ENCODE results near the gene CTIF.
A peak's percentile ranks its signal among the peaks of the same experiment; 100 is the strongest.

Gene CTIF

DNA sequence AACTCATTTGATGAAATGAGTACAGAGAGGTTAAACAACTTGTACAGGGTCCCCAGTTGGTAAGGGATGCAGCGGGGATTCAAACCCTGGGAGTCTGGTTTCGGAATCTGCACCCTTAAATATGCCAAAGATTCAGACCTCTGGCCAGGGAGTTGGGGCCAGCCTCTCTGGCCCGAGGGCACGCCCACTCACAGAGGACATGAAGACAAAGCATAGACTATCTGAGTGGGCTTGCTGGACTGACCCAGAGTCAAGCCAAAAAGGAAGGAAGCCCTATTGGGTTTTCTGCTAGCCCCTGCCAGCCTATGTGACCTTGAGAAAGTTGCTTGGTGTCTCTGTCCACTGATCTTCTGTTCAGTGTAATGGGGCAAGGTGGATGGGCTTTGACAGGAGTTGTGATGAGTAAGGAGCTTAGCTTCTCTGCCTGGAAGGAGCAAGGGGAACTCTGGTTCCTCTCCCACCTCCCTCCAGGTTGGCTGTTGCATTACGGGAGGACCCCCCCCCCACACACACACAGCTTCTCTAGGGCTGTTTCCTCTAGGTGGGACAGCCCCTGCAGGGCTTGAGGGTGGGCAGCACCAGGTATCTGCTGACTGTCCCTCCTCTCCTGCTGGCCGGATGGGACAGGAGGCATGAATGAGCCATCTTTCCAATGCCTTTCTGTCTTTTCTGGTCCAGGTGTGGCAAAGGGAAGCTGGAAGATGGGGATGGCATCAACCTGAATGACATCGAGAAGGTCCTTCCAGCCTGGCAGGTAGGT is 131.3 kb downstream of the CTIF start:
- no peak for DNase-seq

GRCh38 chr18:48670751-48671560 is 132.1 kb downstream of the CTIF start:
- no peak for DNase-seq

GRCh38 chr18:48671561-48671945 is 132.7 kb downstream of the CTIF start:
- DNase-seq, result no peak

GRCh38 chr18:48672671-48673340 is 134.0 kb downstream of the CTIF start:
- DNase-seq, result no peak

DNA sequence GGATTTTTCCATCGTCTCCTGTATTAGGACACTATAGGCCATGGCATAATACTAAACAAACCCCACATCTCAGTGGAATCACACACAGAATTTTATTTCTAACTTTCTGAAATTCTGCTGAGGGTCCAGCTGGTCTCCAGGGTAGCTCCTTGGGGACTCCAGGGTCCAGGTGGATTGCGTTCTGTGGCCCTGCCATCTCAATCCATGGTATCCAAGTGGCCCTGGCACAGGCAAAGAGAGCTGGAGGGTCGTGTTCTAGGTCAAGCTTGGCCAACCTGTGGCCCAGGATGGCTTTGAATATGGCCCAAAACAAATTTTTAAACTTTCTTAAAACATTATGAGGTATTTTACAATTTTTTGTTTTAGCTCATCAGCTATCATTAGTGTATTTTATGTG is 134.6 kb downstream of the CTIF start:
- no peak for DNase-seq

DNA sequence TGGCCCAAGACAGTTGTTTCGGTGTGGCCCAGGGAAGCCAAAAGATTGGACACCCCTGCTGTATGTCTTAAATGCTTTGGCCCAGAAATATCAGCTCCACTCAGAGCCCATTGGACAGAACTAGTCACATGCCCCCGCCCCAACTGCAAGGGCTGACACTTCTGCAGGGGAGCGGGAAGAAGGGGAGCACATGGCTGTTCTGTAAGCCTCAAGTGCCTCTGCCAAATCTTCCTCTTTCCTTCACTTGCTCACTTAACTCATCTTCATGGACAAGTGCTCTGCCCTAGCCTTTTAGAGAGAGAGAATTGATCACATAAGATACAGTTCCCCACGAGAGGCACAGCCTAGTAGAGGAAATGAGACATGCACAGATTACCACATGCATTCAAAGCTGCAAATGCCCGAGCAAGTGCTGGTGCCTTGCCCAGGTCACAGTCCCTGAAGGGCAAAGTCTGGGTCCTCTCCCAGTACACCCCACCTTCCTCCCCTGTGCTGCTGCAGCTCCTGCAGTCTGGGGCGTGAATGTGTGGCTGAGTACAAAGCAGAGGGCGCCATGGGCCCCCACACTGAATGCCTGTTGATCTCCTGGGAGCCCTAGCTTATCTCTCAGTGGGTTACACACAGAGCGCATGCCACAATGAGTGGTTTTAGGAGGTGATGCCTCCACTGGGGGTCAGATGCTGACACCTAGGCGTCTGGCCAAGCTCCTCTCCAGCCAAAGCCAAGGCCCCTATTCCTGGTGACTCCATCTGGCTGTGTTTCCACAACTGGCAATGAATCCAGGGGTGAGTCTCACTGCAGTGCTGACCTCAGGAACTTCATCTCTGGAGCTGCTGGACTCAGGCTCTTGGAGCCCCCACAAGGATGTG is 135.3 kb downstream of the CTIF start:
- DNase-seq, result no peak

DNA sequence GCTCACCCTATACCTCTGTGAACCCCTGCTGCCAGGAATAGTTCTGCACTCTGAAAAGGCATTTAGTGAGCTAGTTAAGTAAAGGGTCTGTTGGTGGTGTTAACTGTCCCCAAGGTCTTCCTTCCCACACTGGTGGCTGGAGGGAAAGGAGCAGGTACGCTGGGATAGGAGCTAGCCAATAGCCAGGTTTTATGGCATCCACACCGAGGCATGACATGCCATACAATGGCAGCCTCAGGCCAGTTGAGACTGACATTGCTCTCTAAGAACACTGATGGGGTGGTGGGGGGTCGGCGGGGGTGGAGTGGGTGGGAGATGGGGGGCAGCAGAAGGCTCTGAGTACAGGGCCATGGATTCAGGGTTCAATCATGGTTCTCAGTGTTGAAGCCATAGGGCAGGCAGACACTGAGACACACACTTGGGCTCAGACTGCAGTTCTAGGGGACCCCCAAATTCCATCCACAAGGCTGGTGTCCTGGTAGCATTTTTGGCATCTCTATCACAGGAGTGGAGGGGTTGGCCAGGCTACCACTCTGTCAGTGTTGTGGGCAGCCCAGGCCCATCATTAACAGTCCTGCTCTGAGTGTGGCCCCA is 136.0 kb downstream of the CTIF start:
- DNase-seq, result no peak

DNA sequence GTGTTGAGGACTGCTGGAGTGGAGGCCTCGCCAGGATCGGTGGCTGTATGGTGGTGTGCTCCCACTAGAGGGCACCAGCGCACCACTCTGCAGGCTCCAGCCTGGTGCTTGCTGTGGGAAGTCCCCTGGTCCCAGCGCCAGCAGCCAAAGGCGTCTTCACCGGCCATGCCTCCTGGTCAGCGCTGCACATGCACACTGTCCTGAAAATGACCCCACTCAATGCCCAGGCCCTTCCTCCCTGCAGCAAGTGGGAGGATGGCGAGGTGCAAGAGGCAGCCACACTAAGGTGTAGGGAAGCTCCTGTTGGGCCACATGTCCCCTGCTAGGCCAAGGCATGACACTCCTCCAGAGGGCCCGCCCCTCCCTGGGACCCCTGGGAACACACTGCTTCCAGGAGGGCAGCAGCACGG is 136.5 kb downstream of the CTIF start:
- DNase-seq, result peak; percentile 72 to 85

DNA sequence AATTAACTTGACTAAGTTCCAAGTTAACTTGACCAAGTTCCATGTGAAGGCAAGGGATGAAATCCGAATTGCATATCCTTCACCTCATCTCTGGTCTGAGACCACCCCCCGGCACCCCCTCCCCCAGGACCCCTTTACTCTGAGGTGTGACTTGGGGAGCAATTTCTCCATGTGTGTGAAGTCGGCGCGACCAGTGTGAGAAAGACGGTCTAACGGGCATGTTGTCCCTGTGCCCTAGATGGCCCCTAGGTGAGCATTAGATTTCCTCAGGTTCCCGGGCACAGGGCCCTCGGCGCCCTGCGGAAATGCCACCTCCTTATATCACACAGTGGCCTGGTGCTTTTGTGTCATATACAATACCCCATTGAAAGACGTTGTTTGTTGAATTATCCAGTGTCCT is 137.1 kb downstream of the CTIF start:
- no peak for DNase-seq

GRCh38 chr18:48676346-48676745 is 137.5 kb downstream of the CTIF start:
- no peak for DNase-seq

DNA sequence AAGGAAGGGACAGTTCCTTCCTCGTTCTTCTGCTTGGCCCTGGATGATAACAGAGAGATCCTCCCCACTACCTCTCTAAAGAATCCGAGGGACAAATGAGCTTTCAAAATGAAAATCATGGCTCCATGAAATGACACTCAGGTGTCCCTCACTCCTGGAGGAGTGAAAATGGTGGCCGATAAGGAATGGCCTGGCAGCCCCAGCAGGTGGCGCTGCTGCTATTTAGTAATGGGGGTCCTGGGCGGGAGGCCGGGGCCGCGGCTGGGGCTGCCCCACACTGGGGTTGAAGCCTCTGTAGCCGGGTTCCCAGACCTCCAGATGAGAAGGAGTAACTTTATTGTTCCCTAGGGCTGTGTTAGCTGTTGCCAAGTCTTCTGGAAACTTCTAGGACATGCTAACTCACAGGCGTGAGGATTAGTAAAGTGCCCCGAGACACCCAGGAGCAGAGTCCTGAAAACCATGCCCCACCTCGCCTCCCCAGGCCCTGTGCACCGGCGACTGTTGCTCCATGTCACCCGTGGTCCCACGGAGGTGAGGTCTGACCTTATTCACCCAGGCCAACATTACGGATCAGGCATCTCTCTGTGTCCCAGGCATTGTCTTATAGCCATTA is 138.0 kb downstream of the CTIF start:
- peak; percentile 59 to 62 for DNase-seq

GRCh38 chr18:48678237-48679115 is 139.6 kb downstream of the CTIF start:
- no peak for DNase-seq

DNA sequence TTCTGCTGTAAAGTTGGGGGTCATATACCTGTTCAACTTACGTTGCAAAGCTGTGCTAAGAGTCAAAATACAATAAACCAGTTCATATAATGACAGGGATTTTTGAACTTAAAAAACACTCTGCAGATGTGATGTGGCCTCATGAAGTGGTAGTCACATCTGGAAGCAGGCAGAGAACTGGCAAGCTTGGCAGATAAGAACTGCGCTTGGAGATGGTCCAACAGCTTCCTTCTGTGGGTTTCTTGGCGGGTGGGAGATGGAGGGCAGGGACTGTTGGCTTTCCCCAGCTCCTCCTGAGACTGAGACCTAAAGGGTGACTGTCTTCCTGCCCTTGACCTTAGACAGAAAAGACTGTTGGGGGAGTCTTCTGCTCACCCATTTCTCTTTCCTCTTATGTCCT is 140.4 kb downstream of the CTIF start:
- DNase-seq, result no peak

DNA sequence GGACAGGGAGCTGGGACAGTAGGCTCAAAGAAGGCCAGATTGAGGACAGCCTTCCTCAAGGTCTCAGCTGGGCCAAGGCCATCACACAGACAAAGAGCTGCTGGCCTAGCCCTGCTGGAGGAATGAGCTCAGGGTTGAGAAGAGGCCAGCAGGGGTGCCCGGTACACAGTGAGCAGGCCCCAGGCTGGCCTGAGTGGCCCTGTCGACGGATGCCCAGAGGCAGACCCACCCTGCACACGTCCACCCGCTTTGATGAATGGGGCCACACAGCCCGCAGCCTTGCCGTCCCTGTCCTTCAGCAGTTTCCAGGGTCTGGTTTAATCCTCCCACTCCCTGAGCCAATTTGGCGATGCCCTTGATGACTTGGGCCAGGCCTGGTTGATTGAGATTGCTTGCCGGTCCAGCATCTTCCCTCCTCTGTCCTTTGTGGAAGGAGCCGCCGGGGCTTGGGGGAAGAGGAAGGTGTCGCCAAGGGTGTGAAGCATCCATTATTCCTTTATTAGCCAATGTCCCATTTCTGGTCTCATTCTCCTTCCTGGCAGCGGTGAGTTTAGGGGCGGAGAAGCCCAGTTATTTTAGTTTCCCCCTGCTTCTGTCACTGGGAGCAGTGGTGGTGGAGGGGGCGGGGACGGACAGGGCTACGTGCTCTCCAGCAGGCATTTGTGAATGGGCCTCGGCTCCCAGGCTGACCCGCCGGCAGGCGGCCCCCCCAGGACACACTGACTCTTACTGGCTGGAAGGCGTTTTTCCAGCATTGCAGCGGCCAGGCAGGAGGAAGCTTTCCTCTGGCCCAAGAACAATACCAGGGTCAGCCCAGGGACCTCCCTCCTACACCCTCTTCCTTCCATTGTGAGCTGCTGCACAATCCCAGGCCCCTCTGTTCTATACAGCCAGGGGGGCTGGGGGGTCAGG is 141.8 kb downstream of the CTIF start:
- DNase-seq, result no peak

GRCh38 chr18:48682768-48683167 is 143.9 kb downstream of the CTIF start:
- no peak for DNase-seq

DNA sequence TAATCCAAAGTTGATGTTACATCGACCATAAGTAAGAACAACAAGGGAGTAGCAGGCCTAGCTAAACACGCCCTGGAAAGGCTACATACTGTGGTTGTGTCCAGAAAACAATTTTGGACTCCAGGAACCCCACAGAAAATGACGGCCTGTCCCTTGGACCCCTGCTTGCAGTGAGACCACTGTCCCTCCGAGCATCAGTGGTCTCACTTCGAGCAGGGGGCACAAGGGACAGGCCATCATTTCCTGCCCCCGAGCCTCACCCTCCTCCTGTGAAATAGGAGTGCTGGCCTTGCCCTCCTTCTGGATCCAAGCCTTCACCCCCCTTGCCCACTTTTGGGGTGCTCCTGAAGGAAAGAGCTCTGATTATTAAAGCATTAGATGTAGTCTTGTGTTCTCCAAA is 144.4 kb downstream of the CTIF start:
- no peak for DNase-seq

DNA sequence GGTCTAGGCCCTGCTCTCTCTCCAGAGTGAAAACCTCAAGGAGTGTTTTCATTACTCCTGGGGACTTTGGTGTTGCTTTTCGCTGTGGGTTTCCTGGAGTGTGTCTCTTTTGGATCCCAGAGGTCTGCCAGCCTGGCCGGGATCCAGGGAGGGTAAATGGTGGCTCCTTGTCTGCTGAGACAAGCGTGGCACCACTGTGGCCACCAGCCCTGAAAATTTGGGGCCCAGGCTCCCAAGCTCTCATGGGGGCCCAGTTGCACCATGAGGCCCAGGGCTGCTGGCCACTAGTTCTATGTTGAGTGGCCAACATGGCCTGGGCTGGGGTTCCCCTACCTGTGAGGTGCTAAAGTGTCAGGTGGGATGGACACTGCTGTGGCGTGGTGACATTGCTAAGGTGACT is 144.8 kb downstream of the CTIF start:
- DNase-seq, result no peak

DNA sequence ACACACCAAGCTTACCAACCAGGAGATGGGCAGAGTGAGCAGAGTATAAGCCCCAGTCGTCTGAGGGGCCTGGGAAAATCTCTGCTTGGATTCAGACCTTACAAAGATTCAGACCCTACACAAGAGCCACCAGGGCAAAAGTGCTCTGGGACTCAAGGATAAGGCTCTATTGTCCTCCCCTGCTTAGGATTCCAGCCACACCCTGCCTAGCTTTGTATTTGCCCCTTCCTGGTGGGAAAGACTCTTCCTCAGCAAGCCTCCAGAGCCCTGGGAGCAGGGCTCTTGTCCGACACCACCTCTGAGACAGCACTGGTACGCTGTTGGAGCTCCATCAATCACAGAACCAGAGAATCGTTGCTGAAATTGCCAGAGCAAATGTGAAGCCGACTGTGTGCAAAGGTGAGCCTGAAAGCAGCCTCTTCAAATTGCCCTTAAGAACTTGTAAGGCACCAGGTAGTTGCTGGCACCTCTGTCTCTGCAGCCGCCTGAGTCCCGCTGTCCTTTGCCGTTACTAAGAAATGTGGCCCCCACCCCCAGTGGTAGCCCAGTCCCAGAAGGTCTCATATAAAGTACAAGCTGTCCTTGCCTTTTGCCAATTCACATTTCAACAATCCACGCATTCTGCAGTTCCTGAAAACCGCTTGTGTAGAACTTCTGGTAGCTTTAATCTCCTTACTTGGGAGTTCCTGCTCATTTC is 148.7 kb downstream of the CTIF start:
- no peak for DNase-seq

DNA sequence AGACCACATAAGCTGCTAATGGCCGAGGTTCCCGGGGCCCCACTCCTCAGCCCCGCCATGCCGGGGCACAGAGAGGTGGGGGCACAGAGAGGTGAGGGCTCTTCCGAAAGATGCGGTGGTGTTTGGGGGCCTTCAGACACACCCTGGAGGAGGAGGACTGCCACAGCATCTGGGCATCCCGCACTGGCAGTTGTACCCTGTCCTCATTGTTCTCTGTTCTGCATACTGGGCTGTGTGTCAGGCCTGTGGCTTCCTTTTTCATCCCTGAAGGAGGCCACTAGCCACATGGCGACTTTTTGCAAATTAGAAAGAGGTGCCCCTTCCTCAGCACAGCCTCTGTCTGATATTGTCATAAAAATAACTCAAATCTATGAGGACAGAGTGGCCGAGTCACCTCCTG is 150.1 kb downstream of the CTIF start:
- DNase-seq, result no peak
